Activated CD4-positive, alpha-beta T cell treated with anti-CD3 and anti-CD28 coated beads for 36 hours (primary cell): ENCODE results near the gene FSTL4. TPM values are rescaled to one million over a fixed set of nuclear protein-coding genes. Genes with fewer than 3 reads are reported as not detected.
A peak's percentile ranks its signal among the peaks of the same experiment; 100 is the strongest.

ENCODE experiments used
- ATAC-seq: fragments of 200-7000 bp; cut with Tn5 transposase; one replicate; pipeline ENCODE4 v1.10.0; 2021; ENCODE audit warnings: mild to moderate bottlenecking, moderate library complexity
- CTCF ChIA-PET: fragments of 350-600 bp; sonication (Branson Sonifier 250); formaldehyde crosslinking; loops from one replicate; lab custom pipeline; 2021; ENCODE audit warnings: antibody characterized with exemption; lab: Charles Lee
- POLR2A ChIA-PET: fragments of 350-600 bp; sonication (Branson Sonifier 250); formaldehyde crosslinking; loops from one replicate; lab custom pipeline; 2021; ENCODE audit warnings: antibody characterized with exemption, inconsistent platforms; lab: Charles Lee
- DNase-seq: peaks from one replicate; pipeline ENCODE4 v3.0.0-alpha.2; 2020
- H3K27ac Mint-ChIP-seq: one replicate; pipeline ENCODE4 v1.8.0; 2021; ENCODE audit warnings: mixed read lengths
- H3K27me3 Mint-ChIP-seq: one replicate; pipeline ENCODE4 v1.8.0; 2021; ENCODE audit warnings: mixed read lengths
- H3K36me3 Mint-ChIP-seq: one replicate; pipeline ENCODE4 v1.8.0; 2021; ENCODE audit warnings: low read depth, mixed read lengths
- H3K4me1 Mint-ChIP-seq: one replicate; pipeline ENCODE4 v1.8.0; 2021; ENCODE audit warnings: mixed read lengths
- H3K4me3 Mint-ChIP-seq: one replicate; pipeline ENCODE4 v1.8.0; 2021; ENCODE audit warnings: mild to moderate bottlenecking, moderate library complexity, mixed read lengths
- H3K9me3 Mint-ChIP-seq: one replicate; pipeline ENCODE4 v1.8.0; 2021; ENCODE audit warnings: low read depth, mixed read lengths
- intact Hi-C, 2 experiments: fragments of 100-400 bp; cut with DNase I in 1 of 2; cut with micrococcal nuclease in 1 of 2; formaldehyde crosslinking; loops; one replicate each; pipeline versions ENCODE4 v1.14.2 to v1.15.1; 2022 to 2024; cut with DNase I, micrococcal nuclease
- total RNA-seq, 2 experiments: library from RNA; stranded (reverse); gene quantifications; one replicate each; pipeline ENCODE4 v1.2.3, GENCODE V29; 2021

FSTL4 gene
- total RNA-seq, 2 experiments from 2014 or later: not detected

GRCh38 chr5:133232911-133233310, 379.4 kb downstream of the FSTL4 start:
- ChIA-PET CTCF (no interaction called here), POLR2A (no interaction called here)
- H3K27ac Mint-ChIP-seq: no peak overlapping the region
- DNase-seq: no peak
- intact Hi-C loops: no loop called here
- H3K9me3 Mint-ChIP-seq: no peaks in the 10 kb centered on the region
- H3K4me1 Mint-ChIP-seq: peaks cover 2% of the 10 kb centered on the region
- no peaks in the 10 kb centered on the region for H3K27me3 Mint-ChIP-seq
- no peak for ATAC-seq
- no peaks in the 10 kb centered on the region for H3K36me3 Mint-ChIP-seq
- H3K4me3 Mint-ChIP-seq: no peak overlapping the region

DNA sequence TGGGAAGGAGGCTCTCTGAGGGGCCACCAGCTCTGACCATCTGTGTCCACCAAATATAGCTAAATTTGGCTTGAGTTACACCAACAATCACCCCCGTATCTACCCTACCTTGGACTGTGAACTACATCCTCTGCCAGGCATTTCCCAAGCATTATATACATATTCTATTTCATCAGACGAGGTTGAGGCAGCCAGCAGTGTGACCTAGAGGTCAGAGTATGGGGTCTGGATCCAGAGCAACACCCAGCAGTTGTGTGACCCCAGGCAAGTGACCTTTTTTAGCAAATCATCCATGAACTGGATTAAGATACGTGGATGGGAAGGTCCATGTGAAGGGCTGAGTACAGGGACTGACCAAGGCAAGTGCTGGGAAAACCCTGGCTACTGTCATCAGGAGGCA, 379.9 kb downstream of the FSTL4 start:
- peaks cover 2% of the 10 kb centered on the region for H3K4me1 Mint-ChIP-seq
- H3K4me3 Mint-ChIP-seq: no peak overlapping the region
- H3K9me3 Mint-ChIP-seq: no peaks in the 10 kb centered on the region
- ATAC-seq: no peak
- H3K36me3 Mint-ChIP-seq: no peaks in the 10 kb centered on the region
- CTCF ChIA-PET: no interaction called here
- no peak for DNase-seq
- intact Hi-C loops: no loop called here
- no peaks in the 10 kb centered on the region for H3K27me3 Mint-ChIP-seq
- POLR2A ChIA-PET: no interaction called here
- no peak overlapping the region for H3K27ac Mint-ChIP-seq

- peaks cover 2% of the 10 kb centered on the region for H3K4me1 Mint-ChIP-seq
Observed at GRCh38 chr5:133232011-133232410, 380.3 kb downstream of the FSTL4 start.

DNA sequence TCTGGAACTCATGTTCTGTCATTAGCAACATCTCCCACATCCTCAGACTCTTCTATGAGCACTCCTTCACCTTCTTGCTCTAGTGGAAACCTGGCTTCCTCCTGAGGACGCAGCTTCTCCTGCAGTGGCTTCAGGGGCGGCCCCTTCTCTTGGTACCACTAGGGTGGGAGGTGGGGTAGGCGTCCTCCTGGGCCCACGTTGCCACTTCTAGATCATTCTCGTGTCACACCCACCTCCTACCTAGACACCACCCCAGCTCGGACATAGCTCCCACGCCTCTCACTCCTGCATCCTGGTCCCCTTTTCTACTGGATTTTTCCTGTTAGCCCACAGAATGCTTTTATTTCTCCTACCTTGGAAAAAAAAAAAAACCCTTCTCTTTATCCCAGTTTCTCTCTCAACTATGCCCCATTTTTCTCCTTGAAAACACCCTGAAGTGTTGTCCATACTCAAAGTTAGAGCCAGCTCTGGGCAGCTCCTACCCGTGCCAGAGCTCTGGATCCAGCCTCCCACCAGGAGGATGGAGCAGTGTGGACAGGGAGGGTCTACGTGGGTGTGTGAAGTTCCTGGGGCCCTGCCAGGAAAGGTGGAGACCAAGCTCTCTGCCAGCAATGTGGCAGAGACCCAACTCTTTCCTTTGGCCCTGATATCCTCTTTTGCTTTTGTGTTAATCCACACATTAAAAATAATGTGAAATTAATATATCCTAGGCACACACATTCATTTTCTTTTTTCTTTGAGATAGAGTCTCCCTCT, 381.3 kb downstream of the FSTL4 start:
- intact Hi-C loops: no loop called here
- ATAC-seq (no peak), DNase-seq (no peak)
- CTCF ChIA-PET: interaction anchor here (0.6 kb wide), 2 partner anchors 16 to 87 kb away, joined by 3 read pairs; no protein-coding TSS in a partner anchor
- POLR2A ChIA-PET: interaction anchor here (0.7 kb wide), 1 partner anchor 294 kb away, joined by 4 read pairs; no protein-coding TSS in a partner anchor
- Mint-ChIP-seq H3K4me3 (no peak overlapping the region), H3K27me3 (no peaks in the 10 kb centered on the region), H3K27ac (no peak overlapping the region), H3K36me3 (no peaks in the 10 kb centered on the region), H3K4me1 (peaks cover 2% of the 10 kb centered on the region), H3K9me3 (no peaks in the 10 kb centered on the region)

More at GRCh38 chr5:133232011-133232410, 380.3 kb downstream of the FSTL4 start:
- no peak for DNase-seq
- no peak for ATAC-seq
- H3K4me3 Mint-ChIP-seq: no peak overlapping the region
- intact Hi-C loops: no loop called here
- H3K36me3 Mint-ChIP-seq: no peaks in the 10 kb centered on the region
- ChIA-PET POLR2A (no interaction called here), CTCF (no interaction called here)
- H3K27me3 Mint-ChIP-seq: no peaks in the 10 kb centered on the region
- H3K27ac Mint-ChIP-seq: no peak overlapping the region
- no peaks in the 10 kb centered on the region for H3K9me3 Mint-ChIP-seq

- POLR2A ChIA-PET: interaction anchor here (0.7 kb wide), 1 partner anchor 293 kb away, joined by 4 read pairs; no protein-coding TSS in a partner anchor
- no peaks in the 10 kb centered on the region for H3K4me1 Mint-ChIP-seq
- intact Hi-C loops: no loop called here
- no peak overlapping the region for H3K27ac Mint-ChIP-seq
- no peaks in the 10 kb centered on the region for H3K27me3 Mint-ChIP-seq
- no peaks in the 10 kb centered on the region for H3K9me3 Mint-ChIP-seq
- no peak for DNase-seq
- peak; percentile 61 for ATAC-seq
- no peaks in the 10 kb centered on the region for H3K36me3 Mint-ChIP-seq
- CTCF ChIA-PET: interaction anchor here (0.7 kb wide), 2 partner anchors 87 to 595 kb away, joined by 3 to 6 read pairs; no protein-coding TSS in a partner anchor
- no peak overlapping the region for H3K4me3 Mint-ChIP-seq
Observed at GRCh38 chr5:133229931-133230664, 382.2 kb downstream of the FSTL4 start.

- POLR2A ChIA-PET: no interaction called here
- intact Hi-C loops: no loop called here
- Mint-ChIP-seq H3K4me3 (no peak overlapping the region), H3K4me1 (no peaks in the 10 kb centered on the region), H3K27ac (no peak overlapping the region), H3K27me3 (no peaks in the 10 kb centered on the region), H3K9me3 (no peaks in the 10 kb centered on the region), H3K36me3 (no peaks in the 10 kb centered on the region)
- ATAC-seq: no peak
- no peak for DNase-seq
- CTCF ChIA-PET: no interaction called here
Observed at GRCh38 chr5:133228316-133228715, 384.0 kb downstream of the FSTL4 start.

DNA sequence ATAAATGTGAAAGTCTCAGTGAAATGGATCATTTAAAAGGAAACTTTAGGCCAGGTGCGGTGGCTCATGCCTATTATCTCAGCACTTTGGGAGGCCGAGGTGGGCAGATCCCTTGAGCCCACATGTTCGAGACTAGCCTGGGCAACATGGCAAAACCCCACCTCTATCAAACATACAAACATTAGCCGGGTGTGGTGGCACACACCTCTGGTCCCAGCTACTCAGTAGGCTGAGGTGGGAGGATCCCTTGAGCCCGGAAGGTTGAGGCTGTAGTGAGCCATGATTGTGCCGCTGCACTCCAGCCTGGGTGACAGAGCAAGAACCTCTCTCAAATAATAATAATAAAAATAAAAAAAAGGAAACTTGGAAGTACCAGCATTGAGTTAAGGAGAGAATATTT, 384.4 kb downstream of the FSTL4 start:
- CTCF ChIA-PET: no interaction called here
- DNase-seq: no peak
- H3K4me1 Mint-ChIP-seq: no peaks in the 10 kb centered on the region
- POLR2A ChIA-PET: no interaction called here
- no peaks in the 10 kb centered on the region for H3K36me3 Mint-ChIP-seq
- no peaks in the 10 kb centered on the region for H3K27me3 Mint-ChIP-seq
- no peak overlapping the region for H3K27ac Mint-ChIP-seq
- no peak overlapping the region for H3K4me3 Mint-ChIP-seq
- H3K9me3 Mint-ChIP-seq: no peaks in the 10 kb centered on the region
- no peak for ATAC-seq
- intact Hi-C loops: no loop called here

- no peaks in the 10 kb centered on the region for H3K9me3 Mint-ChIP-seq
- intact Hi-C loops: no loop called here
- DNase-seq: no peak
- no peaks in the 10 kb centered on the region for H3K36me3 Mint-ChIP-seq
- no peak overlapping the region for H3K4me3 Mint-ChIP-seq
- POLR2A ChIA-PET: no interaction called here
- no peaks in the 10 kb centered on the region for H3K4me1 Mint-ChIP-seq
- H3K27ac Mint-ChIP-seq: no peak overlapping the region
- CTCF ChIA-PET: interaction anchor here (0.5 to 0.6 kb wide), 2 partner anchors 116 to 135 kb away, joined by 3 to 4 read pairs; no protein-coding TSS in a partner anchor
- no peaks in the 10 kb centered on the region for H3K27me3 Mint-ChIP-seq
- no peak for ATAC-seq
Observed at GRCh38 chr5:133227082-133227481, 385.3 kb downstream of the FSTL4 start.

GRCh38 chr5:133226186-133226585, 386.2 kb downstream of the FSTL4 start:
- H3K36me3 Mint-ChIP-seq: no peaks in the 10 kb centered on the region
- ATAC-seq (no peak), DNase-seq (no peak)
- CTCF ChIA-PET: interaction anchor here (0.6 kb wide), 2 partner anchors 118 to 134 kb away, joined by 3 read pairs; no protein-coding TSS in a partner anchor
- H3K9me3 Mint-ChIP-seq: no peaks in the 10 kb centered on the region
- H3K4me3 Mint-ChIP-seq: no peak overlapping the region
- POLR2A ChIA-PET: no interaction called here
- H3K27me3 Mint-ChIP-seq: no peaks in the 10 kb centered on the region
- H3K27ac Mint-ChIP-seq: no peak overlapping the region
- no peaks in the 10 kb centered on the region for H3K4me1 Mint-ChIP-seq
- intact Hi-C loops: no loop called here

DNA sequence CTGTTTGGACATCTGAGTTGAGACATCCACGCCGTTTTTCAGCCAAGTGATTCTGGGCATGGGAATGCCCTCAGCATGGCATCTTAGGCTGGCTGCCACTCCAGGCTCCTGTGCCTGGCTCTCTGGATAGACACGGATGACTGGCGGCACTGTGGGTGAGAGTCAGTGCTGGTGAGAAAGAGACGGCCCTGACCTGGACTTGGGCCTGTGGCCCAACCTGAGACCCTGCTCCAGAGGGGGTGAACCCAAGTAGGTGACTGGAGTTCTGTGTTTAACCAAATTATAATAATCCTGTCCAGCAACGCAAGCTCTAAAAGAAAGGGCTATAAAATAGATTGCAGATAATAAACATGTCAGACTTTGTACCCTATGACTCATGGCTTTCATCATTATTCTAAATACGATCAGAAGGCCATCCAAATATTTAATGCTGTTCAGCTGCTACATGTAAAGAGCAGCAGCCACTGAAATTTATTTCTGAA, 386.6 kb downstream of the FSTL4 start:
- POLR2A ChIA-PET: no interaction called here
- Mint-ChIP-seq H3K4me3 (no peak overlapping the region), H3K27me3 (no peaks in the 10 kb centered on the region), H3K4me1 (no peaks in the 10 kb centered on the region), H3K27ac (no peak overlapping the region), H3K36me3 (no peaks in the 10 kb centered on the region), H3K9me3 (no peaks in the 10 kb centered on the region)
- DNase-seq (no peak), ATAC-seq (no peak)
- CTCF ChIA-PET: interaction anchor here (0.6 kb wide), 1 partner anchor 118 kb away, joined by 3 read pairs; no protein-coding TSS in a partner anchor
- intact Hi-C loops: no loop called here

DNA sequence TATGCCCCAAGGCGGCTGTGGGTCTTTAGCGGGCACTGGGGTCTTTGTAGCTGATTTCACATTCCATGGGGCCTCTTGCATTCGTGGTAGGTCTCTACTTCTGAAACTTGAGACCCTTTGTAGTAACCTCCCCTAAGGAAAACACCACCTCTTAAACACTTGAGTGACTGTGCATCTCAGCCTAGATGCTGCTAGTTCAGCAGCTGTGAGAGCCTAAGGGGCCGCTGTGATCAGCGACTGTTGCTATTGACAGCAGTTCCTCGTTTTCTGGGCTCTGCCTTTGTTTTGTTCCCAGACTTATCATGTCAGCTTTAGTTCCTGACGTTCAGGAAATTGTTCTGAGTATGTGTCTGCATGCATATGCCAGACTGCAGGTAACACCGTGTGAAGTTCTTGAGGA, 389.4 kb downstream of the FSTL4 start:
- Mint-ChIP-seq H3K9me3 (no peaks in the 10 kb centered on the region), H3K4me1 (no peaks in the 10 kb centered on the region), H3K36me3 (no peaks in the 10 kb centered on the region), H3K27me3 (no peaks in the 10 kb centered on the region), H3K27ac (no peak overlapping the region), H3K4me3 (no peak overlapping the region)
- intact Hi-C loops: no loop called here
- CTCF ChIA-PET: interaction anchor here (0.6 to 1.3 kb wide), 2 partner anchors 36 to 113 kb away, joined by 3 to 4 read pairs; no protein-coding TSS in a partner anchor
- POLR2A ChIA-PET: interaction anchor here (1.2 kb wide), 1 partner anchor 19 kb away, joined by 6 read pairs; no protein-coding TSS in a partner anchor
- ATAC-seq (no peak), DNase-seq (no peak)
